GM18861 (cell line): ENCODE data around the gene RASAL3.
"Not testable (repeated sequence)": the region's sequence is repeated elsewhere in the genome, so short reads cannot be mapped to it uniquely, and the experiment has no call there.

Source experiments
- ATAC-seq: cut with Tn5 transposase; IDR thresholded peaks from one replicate; pipeline ENCODE4 v1.9.1; 2021; ENCODE audit not compliant: unreplicated experiment

Gene RASAL3

DNA sequence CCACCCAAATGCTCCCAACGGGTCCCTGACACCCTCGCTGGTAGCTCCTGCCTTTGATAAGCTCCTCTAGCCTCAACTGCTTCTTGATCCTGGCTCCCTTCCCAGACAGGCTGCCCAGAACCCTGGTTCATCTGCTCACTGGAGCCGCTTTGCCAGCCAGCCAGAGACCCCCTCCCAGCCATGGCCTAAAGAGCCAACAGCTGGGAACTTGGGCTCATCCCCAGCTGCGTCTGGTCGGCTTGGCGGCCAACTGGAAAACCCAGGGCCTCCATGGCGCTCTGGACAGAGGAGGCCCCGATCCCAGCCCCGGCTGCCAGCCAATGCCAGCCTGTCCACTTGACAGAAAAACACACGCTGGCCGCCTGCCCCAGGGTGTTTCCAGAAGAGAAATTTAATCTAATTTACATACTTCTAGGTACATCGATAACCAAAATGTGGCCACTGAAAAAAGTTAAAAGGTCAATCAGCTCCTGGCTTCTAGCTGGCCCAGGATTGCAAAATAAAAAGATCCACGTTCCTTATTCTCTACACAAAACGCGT lies 42.6 kb downstream of the RASAL3 start:
- no peak for ATAC-seq

DNA sequence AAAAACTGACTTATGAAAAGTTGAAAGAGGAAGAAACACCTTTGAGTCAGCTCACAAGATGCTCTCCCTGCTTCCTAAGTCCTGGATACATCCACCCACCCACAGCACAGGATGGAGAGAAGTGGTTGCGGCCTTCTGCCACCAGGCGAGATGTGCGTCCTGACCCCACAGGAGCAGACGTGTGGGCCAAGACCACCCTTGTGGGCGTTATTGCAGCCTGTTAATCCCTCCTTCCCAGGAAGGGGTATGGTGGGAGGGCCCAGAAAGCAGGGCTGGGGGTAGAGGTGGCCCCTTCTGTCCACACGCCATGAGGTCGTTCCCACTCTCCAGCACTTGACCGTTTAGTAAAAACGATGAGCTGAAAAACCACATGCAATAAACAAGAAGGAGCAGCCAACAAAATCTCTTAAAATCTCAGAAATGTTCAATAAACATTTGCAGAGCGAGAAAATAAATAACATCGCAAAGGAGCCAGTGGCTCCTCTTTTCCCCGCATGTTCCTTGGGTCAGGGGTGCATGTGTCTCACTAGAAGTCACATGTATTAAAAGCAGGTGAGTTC lies 43.1 kb downstream of the RASAL3 start:
- no peak for ATAC-seq

DNA sequence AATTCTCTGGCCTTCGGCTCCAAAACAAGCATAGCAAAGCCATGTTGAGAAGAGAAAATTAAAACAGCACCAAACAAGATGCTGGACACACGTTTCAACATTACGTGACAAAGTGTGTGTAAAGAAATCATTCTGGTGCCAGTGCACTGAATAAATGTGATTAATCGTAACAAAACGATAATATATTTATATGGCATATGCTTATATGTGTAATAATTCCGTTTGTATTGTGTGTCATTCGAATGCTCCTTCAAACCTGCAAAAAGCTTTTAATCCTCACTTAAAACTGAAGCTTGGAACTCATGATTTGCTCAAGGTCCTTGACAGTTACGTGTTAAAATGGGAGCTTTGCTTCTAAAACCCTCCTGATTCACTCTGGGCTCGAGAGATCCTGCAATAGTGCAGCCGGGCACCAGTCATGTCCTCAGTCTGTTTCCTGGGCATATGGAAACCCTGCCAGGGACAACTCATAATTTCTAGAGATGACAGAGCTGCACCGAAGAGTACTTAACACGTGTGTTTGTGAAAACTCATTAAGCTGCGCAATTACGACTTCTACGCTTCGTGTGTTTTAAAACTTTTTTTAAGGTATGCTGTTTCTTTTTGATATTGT lies 44.8 kb downstream of the RASAL3 start:
- ATAC-seq, result peak; percentile 4

DNA sequence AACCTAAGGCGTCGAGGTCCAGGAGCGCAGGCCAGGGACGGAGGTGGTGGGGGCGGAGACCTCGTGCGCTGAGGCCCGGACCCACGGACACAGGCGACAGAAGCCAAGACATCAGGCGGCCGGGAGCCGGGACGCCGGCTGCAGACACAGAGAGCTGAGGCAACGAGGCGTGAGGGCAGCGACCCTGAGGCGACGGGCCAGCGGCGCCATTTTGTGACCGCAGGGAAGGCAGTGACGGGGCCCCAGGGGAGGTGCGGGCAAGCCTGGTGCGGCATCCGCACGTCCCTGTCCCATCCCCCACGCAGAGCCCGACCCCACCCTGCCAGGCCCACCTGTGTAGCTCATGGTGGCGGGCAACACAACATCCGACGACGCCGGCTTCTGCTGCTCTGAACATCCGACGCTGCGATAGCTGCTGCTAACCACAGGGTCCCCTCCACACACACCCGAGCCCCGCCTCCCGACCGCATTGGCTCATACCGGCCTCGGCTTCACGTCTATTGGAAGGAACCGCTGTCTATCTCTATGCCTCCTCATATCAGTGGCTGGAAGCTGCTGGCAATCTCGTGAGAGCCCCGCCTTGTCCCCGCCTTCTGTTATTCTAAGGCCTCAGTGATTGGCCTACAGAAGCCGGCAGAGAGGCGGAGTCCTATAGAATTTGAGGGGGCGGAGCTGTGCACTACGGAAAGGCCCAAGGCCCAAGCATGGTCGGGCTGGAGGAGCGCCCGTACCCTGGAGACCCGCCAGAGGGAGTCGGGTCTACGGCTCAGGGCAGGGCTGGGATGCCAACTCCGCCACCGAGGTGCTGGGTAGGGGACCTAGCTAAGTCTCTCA lies 45.5 kb downstream of the RASAL3 start, which contains the start of gene AKAP8L:
TSS of gene AKAP8L (minus strand) at position 410 of the 834 bp plus-strand sequence. CDS start at position 345, 65 bp downstream.
- peak; percentile 84 for ATAC-seq

DNA sequence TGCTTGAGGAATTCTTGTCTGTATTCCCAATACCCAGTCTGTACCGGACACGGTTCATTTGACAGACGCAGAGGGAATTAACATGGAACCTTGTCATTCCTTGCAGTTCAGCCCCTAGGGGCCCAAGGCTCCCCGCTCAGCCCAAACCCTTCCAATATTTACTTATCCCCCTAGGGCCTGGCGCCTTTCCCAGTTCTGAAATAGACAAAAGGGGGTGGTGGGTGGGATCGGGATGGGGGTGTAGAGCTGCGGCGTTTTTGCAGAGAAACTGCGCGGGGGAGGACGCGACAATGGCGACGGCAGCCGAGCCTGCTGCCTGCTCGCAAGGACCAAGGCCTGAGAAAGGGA lies 46.1 kb downstream of the RASAL3 start:
- ATAC-seq, result no peak

DNA sequence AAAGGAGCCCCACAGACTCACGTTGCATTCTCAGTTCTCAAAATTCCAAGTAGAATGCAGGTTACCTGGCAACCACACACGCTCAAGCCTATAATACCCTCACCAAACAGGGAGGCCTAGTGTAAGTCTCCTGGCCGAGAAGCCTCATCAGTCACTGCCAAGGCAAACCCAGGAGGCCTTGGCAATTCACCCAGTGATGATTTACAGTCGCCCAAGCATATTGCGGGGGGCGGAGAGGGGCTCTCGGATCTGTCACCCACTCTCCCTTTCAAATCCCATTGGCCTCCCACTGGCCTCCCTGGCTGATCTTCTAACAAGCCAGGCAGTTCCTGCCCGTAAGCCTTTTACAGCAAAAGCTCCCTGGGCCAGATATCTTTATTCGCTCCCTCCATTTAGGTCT lies 46.6 kb downstream of the RASAL3 start:
- ATAC-seq, result no peak

DNA sequence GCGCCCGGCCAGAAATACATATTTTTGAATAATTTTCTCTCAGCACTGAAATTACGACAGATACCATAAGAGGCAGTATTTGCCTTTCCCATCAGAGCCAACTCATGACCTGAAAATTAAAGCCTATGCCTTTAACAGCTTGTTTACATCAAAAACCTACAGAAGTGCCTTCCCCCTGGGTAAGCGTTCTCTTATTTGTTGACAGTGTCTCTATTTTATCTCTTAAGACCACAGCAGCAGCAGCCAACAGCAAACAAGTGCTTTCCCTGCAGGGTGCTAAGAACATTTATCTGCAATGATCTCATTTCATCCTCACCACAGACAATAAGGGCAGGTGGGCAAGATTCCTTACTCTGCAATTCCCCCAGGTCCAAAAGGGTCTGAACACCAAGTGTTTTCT lies 51.5 kb downstream of the RASAL3 start:
- ATAC-seq, result no peak

DNA sequence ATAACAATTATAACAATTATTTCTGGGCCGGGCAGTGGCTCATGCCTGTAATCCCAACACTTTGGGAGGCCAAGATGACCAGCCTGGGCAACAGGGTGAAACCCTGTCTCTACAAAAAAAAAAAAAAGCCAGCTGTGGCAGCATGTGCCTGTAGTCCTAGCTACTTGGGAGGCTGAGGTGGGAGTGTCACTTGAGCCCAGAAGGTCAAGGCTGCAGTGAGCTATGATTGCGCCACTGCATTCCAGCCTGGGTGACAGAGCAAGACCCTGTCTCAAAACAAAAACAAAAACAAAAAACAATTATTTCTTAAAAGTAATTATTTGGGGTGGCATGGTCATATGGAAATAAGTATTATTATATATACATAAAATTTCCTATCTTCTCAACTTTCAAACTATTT lies 53.0 kb downstream of the RASAL3 start:
- ATAC-seq, result not testable (repeated sequence)

DNA sequence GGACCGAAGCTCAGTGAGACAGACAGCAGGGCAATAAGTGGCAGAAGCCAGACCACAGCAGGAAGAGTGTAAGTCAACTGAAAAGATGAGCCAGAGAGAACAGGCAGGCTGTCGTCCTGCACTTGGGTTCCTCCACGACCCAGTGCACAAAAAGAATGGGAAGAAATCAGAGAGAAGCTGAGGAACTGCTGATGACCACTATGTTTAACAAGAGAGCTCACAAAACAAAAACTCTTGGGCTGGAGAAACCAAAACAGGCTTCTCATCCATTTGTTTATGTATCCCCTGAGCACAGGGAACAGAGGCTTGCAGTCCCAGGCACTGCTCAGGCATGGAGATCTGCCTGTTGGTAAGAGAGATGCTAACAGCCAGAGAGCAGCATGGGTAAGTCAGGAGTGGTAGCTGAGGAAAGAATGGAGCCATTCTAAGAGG lies 59.5 kb downstream of the RASAL3 start:
- no peak for ATAC-seq

DNA sequence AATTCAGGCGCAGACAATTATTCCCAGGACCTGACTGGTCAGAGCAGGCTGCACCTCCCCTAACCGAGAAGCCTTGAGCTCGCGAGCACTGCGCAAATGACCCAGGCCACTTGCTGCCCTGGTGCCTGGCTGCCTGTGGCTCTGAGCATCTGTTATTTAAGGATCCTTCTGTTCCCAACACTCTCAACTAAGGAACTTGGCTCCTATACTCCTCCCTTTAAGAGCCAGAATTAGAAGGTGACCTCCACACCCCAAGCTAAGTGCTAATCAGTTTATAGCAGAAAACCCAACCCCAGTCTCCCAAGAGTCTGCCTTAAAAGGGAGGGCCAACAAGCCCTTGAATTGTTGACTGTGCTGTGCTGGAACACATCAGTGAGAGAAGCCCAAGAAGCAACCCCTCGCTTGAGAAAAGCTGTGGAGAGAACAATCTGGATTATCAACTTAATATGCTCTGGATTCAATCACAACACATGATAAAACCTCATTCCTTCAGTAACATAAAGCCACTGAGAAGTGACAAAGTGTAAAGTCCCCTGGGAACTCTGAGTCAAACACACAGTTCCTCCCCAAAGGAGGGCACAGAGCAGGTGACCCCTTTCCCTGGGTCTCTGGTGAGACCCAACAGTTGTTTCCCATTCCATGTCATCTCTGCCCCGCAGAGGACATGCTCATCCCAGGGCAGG lies 60.1 kb downstream of the RASAL3 start:
- no peak for ATAC-seq

DNA sequence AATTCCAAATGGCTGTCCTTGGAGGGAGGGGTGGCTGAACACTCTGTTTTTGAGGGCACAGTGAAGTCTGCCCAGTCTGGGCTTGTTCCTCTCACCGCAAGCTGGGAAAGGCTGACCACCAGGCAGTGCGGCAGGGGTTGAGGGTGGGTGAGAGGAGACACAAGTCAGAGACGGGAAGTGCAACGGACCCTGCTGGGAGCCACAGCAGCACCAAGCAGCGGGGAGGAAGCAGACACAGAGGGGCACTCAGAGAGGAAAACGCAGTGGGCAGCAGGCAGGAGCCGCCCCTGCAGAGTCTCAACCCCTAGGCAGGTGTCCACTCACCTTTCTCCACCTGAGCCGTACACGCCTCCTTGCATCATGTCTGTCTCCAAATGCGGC lies 61.2 kb downstream of the RASAL3 start:
- ATAC-seq, result no peak

DNA sequence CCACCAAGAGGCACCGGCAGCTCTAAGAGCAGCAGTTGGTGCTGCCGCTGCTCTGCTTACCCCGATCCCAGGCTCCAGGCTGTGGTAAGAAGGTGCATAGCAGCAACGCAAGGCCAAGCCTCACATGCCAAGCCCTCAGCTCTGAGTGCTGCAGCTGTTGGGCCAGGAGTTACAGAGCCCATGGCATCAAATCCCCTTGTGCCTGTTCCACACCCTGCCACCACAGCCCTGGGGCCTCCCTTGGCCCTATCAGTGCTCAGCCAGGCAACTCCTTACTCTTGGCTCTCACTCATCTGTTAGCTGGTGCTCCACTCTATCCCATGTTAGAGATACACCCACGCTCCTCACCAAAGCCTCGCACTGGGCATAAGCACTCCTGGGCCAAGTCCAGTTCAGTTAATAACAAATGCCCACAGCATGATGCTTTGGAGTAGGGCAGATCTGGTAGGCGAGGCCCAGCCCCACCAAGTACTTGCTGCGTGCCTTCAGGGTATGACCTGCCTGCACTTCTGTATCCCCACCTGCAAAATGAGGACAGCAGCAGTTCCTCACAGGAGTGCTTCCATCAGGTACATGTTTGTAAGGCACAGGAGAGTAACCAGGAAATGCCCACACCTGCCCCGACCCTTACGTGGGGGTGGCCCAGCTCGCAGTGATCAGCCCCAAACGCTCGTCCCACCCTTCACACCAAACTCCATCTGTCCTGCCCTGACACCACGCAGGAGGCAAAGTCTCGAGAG lies 61.8 kb downstream of the RASAL3 start:
- no peak for ATAC-seq
